ENCODE measurements around the gene MSI2.

The MSI2 gene

DNA sequence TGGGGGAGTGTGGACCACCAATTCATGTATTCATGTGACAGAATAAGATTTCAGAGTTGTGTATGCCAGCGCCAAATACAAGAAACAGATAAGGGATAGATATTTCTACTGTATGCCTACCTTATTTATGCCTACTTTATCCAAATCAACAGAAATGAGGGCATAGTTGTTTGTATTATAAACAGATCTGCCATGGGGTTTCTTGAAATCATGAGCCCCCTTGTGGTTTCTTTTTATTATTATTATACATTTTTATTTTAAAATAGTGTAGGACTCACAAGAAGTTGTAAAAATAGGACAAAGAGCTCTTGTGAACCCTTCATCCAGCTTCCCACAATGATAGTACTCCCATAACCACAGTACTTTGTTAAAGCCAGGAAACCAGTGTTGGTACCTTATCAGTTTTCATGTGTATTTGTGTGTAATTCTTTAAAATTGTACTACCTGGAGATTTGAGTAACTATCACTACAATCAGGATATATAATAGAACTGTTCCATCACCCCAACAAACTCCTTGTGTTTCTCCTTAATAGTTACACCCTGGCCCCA lies 259.4 kb downstream of the MSI2 start:
- DNase-seq, result no peak

DNA sequence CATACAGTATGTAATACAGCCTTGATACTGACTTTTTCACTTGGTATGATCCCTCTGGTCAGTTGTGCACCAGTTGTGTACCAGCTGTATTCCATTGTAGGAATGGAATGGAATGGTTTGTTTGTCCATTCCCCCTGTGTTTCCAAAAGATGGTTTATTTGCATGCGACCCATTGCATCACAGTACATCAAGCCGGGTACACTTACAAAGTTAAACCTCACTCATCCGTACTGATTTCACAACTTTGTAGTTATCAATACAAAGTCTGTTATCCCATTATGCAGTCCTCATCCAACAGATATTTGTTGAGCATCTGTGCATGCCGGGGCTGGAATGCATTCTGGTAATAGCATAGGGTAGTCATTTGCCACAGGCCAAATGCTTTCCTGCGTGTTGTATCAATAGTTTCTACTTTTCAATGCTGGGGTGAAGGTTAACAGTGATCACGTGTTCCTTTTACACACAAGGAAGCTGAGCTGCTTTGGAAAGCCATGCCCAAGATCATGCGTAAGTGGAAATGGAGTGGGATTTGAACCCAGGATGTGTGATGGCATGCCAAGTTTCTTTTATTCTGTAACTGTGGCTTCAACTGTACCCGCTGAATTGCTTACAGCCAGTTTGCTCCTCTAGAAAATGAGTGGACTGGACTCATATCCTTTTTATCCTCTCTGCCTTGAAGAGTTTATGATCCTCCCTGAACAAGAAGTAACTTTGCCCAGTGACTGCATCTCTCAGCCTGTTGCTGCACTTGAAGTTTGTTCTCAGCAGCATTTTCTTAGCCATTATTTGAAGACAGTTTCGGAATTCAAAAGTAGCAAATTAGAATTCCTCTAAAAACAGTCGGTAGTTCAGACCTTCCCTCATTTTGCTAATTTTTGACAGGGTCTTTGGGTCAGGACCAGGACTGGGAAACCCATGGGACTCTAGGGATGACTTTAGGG lies 260.2 kb downstream of the MSI2 start:
- DNase-seq, result no peak

- no peak for DNase-seq
These were observed 260.9 kb downstream of the MSI2 start for GRCh38 chr17:57517273-57517631.

DNA sequence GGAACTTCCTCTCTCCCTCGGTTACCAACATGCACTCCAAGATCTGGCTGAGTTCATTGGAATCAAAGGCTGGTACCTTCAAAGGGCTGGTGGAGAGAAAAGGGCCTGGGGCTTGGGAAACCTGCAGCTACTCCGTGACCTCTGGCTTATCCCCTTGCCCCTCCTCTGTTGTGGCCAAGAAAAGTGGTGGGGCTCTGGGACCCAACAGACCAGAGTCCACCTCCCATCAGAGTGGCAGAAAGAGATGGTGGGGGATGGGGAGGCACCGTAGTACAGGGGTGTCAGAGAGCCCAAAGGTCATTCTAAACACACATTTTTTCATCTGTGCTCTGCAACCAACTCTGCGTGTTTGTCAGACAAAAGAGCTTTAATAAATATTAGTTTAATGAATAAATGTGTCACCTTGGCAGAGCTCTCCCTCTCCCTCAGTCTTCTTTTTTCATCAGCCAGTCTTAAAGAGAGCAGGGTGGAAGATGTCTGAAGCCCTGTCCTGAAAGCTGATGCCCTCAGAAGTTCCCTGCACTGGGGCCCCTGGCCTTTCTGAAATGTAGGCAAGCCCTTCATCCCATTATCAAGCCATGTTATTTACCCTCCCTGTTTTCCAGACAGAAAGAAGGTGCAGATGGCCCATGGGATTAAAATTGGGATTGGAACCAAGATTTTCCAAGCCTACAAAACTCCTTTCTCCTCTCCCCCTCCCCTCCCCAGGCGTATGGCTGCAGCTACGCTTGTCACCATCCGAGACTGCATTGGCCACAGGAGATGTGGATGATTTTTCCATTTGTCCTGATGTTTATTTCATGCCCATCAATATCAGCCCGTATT lies 261.5 kb downstream of the MSI2 start:
- DNase-seq, result no peak

- peak; percentile 77 for DNase-seq
These were observed 262.6 kb downstream of the MSI2 start for GRCh38 chr17:57518587-57519581.

DNA sequence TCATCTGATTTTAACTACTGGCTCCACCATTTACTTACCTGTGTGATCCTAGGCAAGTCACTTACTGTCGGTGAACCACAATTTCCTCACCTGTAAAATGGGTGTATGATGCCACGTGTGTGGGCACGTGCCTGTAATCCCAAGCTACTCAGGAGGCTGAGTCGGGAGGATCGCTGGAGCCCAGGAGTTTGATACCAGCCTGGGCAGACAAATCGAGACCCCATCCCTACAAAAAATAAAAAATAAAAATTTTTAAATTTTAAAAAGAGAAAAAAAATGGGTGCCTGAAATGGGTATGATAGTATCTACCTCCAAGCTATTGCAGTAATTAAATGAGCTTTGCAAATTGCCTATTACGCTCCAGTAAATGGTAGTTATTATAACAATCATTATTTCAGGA lies 263.5 kb downstream of the MSI2 start:
- no peak for DNase-seq

DNA sequence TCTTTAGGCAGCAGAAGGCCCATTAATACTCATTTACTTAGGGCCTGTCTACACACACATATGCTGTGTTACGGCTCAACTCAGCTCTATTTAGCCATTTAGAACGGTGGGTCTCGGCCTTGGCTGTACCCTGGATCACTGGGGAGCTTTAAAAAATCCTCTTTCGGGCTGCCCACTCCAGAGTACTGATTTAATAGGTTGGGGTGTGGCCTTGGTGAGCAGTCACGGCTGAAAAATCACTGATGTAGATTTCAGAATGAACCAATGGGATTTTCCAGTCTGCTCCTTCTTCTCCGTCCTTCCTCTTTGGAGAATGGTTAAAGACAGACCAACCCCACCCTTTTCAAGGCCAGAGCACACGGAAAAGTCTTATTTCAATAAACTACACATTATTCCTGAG lies 265.3 kb downstream of the MSI2 start:
- peak; percentile 53 for DNase-seq

GRCh38 chr17:57522042-57523005 lies 266.0 kb downstream of the MSI2 start:
- peak; percentile 44 for DNase-seq

DNA sequence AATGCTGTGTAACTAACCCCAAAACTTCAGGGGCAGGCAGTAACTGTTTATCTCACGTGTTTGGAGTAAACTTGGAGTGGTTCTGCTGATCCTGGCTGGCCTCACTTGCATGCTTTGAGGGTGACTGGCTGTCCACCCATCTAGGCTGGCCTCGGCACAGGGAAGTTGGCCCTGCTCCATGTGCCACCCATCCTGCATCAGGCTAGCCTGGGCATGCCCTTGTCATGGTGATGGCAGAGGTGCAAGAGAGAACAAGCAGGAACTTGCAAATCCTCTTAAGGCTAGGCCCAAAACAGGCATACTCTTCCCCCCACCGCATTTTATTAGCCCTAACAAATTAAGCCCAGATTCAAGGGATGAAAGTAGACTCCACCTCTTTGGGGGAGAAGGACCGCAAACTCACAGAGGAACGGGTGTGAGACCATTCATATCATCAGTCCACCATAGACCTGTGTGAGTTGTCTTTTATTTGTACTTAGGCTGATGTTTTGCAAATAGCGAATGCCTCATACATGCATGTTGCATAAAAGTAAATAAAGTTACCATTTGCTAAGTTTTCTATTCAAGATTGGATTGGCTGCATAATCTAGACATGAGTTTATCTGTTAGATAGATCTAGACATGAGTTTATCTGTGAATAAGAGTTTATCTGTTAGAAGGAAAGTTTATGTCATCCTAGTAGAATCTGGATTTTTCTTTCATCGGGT lies 267.8 kb downstream of the MSI2 start:
- DNase-seq, result peak; percentile 71

GRCh38 chr17:57524839-57525568 lies 268.7 kb downstream of the MSI2 start:
- no peak for DNase-seq

- DNase-seq, result no peak
These were observed 271.1 kb downstream of the MSI2 start for GRCh38 chr17:57527221-57528057.

DNA sequence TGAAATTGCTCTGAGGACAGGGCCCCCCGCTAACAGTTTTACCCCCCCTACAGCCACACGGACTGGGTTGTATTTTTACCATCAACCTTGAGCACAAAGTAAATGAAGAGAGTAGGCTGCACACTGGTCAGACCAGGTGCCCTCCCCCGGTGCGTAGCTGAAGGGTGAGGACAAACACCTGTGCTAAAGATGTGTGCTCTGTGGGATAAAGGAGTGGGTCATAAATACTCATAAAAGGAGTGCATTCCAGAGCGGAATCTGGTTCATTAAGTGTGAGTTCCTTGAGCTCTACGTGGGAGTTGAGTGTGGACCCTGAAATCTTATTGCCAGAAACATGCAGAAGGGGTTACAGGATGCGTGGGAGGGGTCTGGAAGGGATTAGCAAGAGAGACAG lies 271.7 kb downstream of the MSI2 start:
- peak; percentile 58 for DNase-seq

GRCh38 chr17:57530026-57530425 lies 273.7 kb downstream of the MSI2 start:
- no peak for DNase-seq

GRCh38 chr17:57530508-57530907 lies 274.2 kb downstream of the MSI2 start:
- no peak for DNase-seq

DNA sequence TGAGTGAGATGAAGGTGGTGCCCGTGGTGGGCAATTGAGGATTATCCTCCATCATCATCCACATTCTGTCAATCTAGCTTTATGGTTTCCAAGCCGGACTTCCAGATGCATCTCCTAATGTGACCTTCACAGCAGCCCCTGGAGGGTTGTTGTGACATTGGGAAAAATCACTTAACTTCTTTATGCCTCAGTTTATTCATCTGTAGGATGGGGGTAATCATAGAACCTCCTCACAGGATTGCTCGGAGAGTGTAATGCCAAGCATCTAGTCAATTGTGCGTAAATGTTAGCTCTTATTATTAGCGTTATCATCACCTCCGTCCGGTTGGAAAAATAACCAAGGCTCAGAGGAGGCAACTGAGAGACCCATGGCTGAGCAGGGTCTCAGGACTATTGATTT lies 274.8 kb downstream of the MSI2 start:
- no peak for DNase-seq

- no peak for DNase-seq
These were observed 275.6 kb downstream of the MSI2 start for GRCh38 chr17:57531648-57532504.

- no peak for DNase-seq
These were observed 276.2 kb downstream of the MSI2 start for GRCh38 chr17:57532556-57532955.

DNA sequence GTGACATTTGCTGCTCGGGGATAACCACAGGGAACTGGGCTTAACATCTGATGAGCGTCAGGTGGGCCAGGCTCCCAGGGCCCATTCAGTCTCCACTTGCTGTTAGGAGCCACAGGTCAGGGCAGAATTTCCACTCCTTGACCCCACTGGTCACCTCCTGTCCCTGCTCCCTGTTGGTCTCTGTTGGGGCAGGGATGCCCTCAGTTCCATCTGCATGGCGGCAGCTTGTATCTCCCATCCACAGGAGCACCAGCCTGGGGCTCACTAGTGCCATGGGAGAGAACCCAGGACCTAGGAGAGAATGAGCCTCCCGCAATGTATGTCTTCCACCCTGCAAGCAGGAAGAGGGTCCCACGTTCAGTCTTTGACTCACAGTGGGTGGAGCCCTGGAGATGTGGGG lies 276.6 kb downstream of the MSI2 start:
- no peak for DNase-seq

Measured in DMS79 treated with DMSO at 0.1 percent for 48 hours (cell line).